ENCODE measurements around the gene MAP3K4.

MAP3K4 gene

GRCh38 chr6:161068321-161068741, 76.8 kb downstream of the MAP3K4 start:
- Histone ChIP-seq H4K20me1 (ENCODE audit: insufficient read depth, low read length) (peaks cover 8% of the 10 kb centered on the region; the same call in 1 of the 2 replicates), H3K36me3 (ENCODE audit: insufficient read depth, low read length) (peaks cover 13% of the 10 kb centered on the region; the same call in 1 of the 2 replicates), H3K9me3 (ENCODE audit: insufficient read depth, low read length, severe bottlenecking) (no peaks in the 10 kb centered on the region), H3K4me2 (ENCODE audit: insufficient read depth, low read length) (no peak overlapping the region), H3K27me3 (ENCODE audit: insufficient read depth, low read length, poor library complexity) (no peaks in the 10 kb centered on the region), H2AFZ (ENCODE audit: low read depth, low read length) (no peak overlapping the region), H3K4me1 (ENCODE audit: insufficient read depth, low read length) (no peaks in the 10 kb centered on the region), H3K9ac (ENCODE audit: low read depth, low read length) (no peak overlapping the region), H3K4me3 (ENCODE audit: low read depth in 1 of 2, low read length in 2 of 2) (no peak overlapping the region), H3K27ac (ENCODE audit: low read length) (no peak overlapping the region), H3K79me2 (ENCODE audit: insufficient read depth, low read length) (0 out of 2 replicates have a peak, but pooled peaks cover 3% of the 10 kb centered on the region)
- no peak for TF ChIP-seq CTCF (IDR thresholded peaks at IDR 0.05; ENCODE audit: borderline replicate concordance, extremely low read depth, low read length, poor library complexity, severe bottlenecking)
- no peak for TF ChIP-seq EZH2 (IDR thresholded peaks at IDR 0.05; ENCODE audit: borderline replicate concordance, low read depth, low read length, severe bottlenecking)
- no peak for ATAC-seq (ENCODE audit: insufficient read depth, low read depth)
- no peak for DNase-seq

- peaks cover 50% of the 10 kb centered on the region for H3K36me3 ChIP-seq (ENCODE audit: insufficient read depth, low read length)
Observed at GRCh38 chr6:161073930-161074329, 82.4 kb downstream of the MAP3K4 start.

GRCh38 chr6:161074496-161075121, 83.0 kb downstream of the MAP3K4 start:
- no peak overlapping the region for H3K4me2 ChIP-seq (ENCODE audit: insufficient read depth, low read length)
- no peak overlapping the region for H2AFZ ChIP-seq (ENCODE audit: low read depth, low read length)
- H3K4me3 ChIP-seq (ENCODE audit: low read depth in 1 of 2, low read length in 2 of 2): no peak overlapping the region
- H3K79me2 ChIP-seq (ENCODE audit: insufficient read depth, low read length): no peaks in the 10 kb centered on the region
- no peaks in the 10 kb centered on the region for H3K9me3 ChIP-seq (ENCODE audit: insufficient read depth, low read length, severe bottlenecking)
- H3K27ac ChIP-seq (ENCODE audit: low read length): no peak overlapping the region
- DNase-seq (no peak), ATAC-seq (ENCODE audit: insufficient read depth, low read depth) (no peak)
- H3K9ac ChIP-seq (ENCODE audit: low read depth, low read length): no peak overlapping the region
- H3K4me1 ChIP-seq (ENCODE audit: insufficient read depth, low read length): no peaks in the 10 kb centered on the region
- H4K20me1 ChIP-seq (ENCODE audit: insufficient read depth, low read length): 0 out of 2 replicates have a peak, but pooled peaks cover 3% of the 10 kb centered on the region
- no peaks in the 10 kb centered on the region for H3K27me3 ChIP-seq (ENCODE audit: insufficient read depth, low read length, poor library complexity)
- TF ChIP-seq EZH2 (IDR thresholded peaks at IDR 0.05; ENCODE audit: borderline replicate concordance, low read depth, low read length, severe bottlenecking) (no peak), CTCF (IDR thresholded peaks at IDR 0.05; ENCODE audit: borderline replicate concordance, extremely low read depth, low read length, poor library complexity, severe bottlenecking) (no peak)
- peaks cover 53% of the 10 kb centered on the region for H3K36me3 ChIP-seq (ENCODE audit: insufficient read depth, low read length)

More at GRCh38 chr6:161073930-161074329, 82.4 kb downstream of the MAP3K4 start:
- peaks cover 6% of the 10 kb centered on the region; the same call in 1 of the 2 replicates for H4K20me1 ChIP-seq (ENCODE audit: insufficient read depth, low read length)
- H3K4me1 ChIP-seq (ENCODE audit: insufficient read depth, low read length): no peaks in the 10 kb centered on the region
- no peaks in the 10 kb centered on the region for H3K9me3 ChIP-seq (ENCODE audit: insufficient read depth, low read length, severe bottlenecking)
- H3K4me3 ChIP-seq (ENCODE audit: low read depth in 1 of 2, low read length in 2 of 2): no peak overlapping the region
- no peak overlapping the region for H3K9ac ChIP-seq (ENCODE audit: low read depth, low read length)
- DNase-seq: no peak
- no peak overlapping the region for H2AFZ ChIP-seq (ENCODE audit: low read depth, low read length)
- TF ChIP-seq CTCF (IDR thresholded peaks at IDR 0.05; ENCODE audit: borderline replicate concordance, extremely low read depth, low read length, poor library complexity, severe bottlenecking) (no peak), EZH2 (IDR thresholded peaks at IDR 0.05; ENCODE audit: borderline replicate concordance, low read depth, low read length, severe bottlenecking) (no peak)
- H3K27me3 ChIP-seq (ENCODE audit: insufficient read depth, low read length, poor library complexity): no peaks in the 10 kb centered on the region
- no peak overlapping the region for H3K27ac ChIP-seq (ENCODE audit: low read length)
- no peaks in the 10 kb centered on the region for H3K79me2 ChIP-seq (ENCODE audit: insufficient read depth, low read length)
- no peak for ATAC-seq (ENCODE audit: insufficient read depth, low read depth)
- no peak overlapping the region for H3K4me2 ChIP-seq (ENCODE audit: insufficient read depth, low read length)

All from DND-41 (cell line).